OCI-LY1 (cell line): ENCODE data around the gene FAM131A.

Source experiments
- CTCF ChIP-seq: fragments of 200-600 bp; sonication (generic), shearing (Covaris generic); IDR thresholded peaks from 2 replicates; pipeline ENCODE4 v1.5.1; 2017; ENCODE audit warnings: mild to moderate bottlenecking, antibody characterized with exemption, low read length, moderate library complexity, mixed read lengths
- EZH2 ChIP-seq: fragments of 200-600 bp; sonication (generic), shearing (Covaris generic); IDR thresholded peaks from 2 replicates; pipeline ENCODE4 v1.8.0; 2017; ENCODE audit warnings: borderline replicate concordance, mixed run types, mild to moderate bottlenecking, antibody characterized with exemption, low read length, moderate library complexity, mixed read lengths

GRCh38 chr3:184361932-184362667, 24.7 kb downstream of the FAM131A start:
- TF ChIP-seq CTCF (no peak), EZH2 (no peak)
